Measurements from ENCODE around the gene PTPRU. TPM values are rescaled to one million over a fixed set of nuclear protein-coding genes. Genes with fewer than 3 reads are reported as not detected.

The PTPRU gene
- 8.1 TPM for polyA plus RNA-seq (2012; ENCODE audit: insufficient read length, low read depth)

- TF ChIP-seq SIN3A (IDR thresholded peaks at IDR 0.05; ENCODE audit: borderline replicate concordance, insufficient read depth, low read length): no peak
- TF ChIP-seq FOXP2 (optimal IDR thresholded peaks at IDR 0.05; ENCODE audit: borderline replicate concordance, extremely low read depth, extremely low read length, insufficient read depth): peak; percentile 52
Measured at GRCh38 chr1:29235955-29236711, at the start of gene PTPRU. TSS of gene PTPRU (plus strand) at chr1:29236522. CDS start at chr1:29236645, 123 bp downstream.

GRCh38 chr1:29186707-29187106 lies 49.6 kb upstream of the PTPRU start:
- TF ChIP-seq SIN3A (IDR thresholded peaks at IDR 0.05; ENCODE audit: borderline replicate concordance, insufficient read depth, low read length): no peak
- TF ChIP-seq TAF1 (IDR thresholded peaks at IDR 0.05; ENCODE audit: borderline replicate concordance, insufficient read depth, low read length): no peak
- no peak for TF ChIP-seq REST (IDR thresholded peaks at IDR 0.05; ENCODE audit: insufficient read depth in 1 of 2, low read depth in 2 of 2, low read length in 2 of 2)
- no peak for TF ChIP-seq POLR2AphosphoS5 (IDR thresholded peaks at IDR 0.05; ENCODE audit: low read depth, low read length)

GRCh38 chr1:29190718-29191117 lies 45.6 kb upstream of the PTPRU start:
- no peak for TF ChIP-seq SIN3A (IDR thresholded peaks at IDR 0.05; ENCODE audit: borderline replicate concordance, insufficient read depth, low read length)
- no peak for TF ChIP-seq FOXP2 (optimal IDR thresholded peaks at IDR 0.05; ENCODE audit: borderline replicate concordance, extremely low read depth, extremely low read length, insufficient read depth)
- TF ChIP-seq REST (IDR thresholded peaks at IDR 0.05; ENCODE audit: insufficient read depth in 1 of 2, low read depth in 2 of 2, low read length in 2 of 2): no peak
- no peak for TF ChIP-seq POLR2AphosphoS5 (IDR thresholded peaks at IDR 0.05; ENCODE audit: low read depth, low read length)
- no peak for TF ChIP-seq TAF1 (IDR thresholded peaks at IDR 0.05; ENCODE audit: borderline replicate concordance, insufficient read depth, low read length)

- TF ChIP-seq FOXP2 (optimal IDR thresholded peaks at IDR 0.05; ENCODE audit: borderline replicate concordance, extremely low read depth, extremely low read length, insufficient read depth): no peak
- no peak for TF ChIP-seq TAF1 (IDR thresholded peaks at IDR 0.05; ENCODE audit: borderline replicate concordance, insufficient read depth, low read length)
- TF ChIP-seq POLR2AphosphoS5 (IDR thresholded peaks at IDR 0.05; ENCODE audit: low read depth, low read length): no peak
- no peak for TF ChIP-seq REST (IDR thresholded peaks at IDR 0.05; ENCODE audit: insufficient read depth in 1 of 2, low read depth in 2 of 2, low read length in 2 of 2)
- no peak for TF ChIP-seq SIN3A (IDR thresholded peaks at IDR 0.05; ENCODE audit: borderline replicate concordance, insufficient read depth, low read length)
Measured at GRCh38 chr1:29193879-29194455, 42.4 kb upstream of the PTPRU start.

- TF ChIP-seq REST (IDR thresholded peaks at IDR 0.05; ENCODE audit: insufficient read depth in 1 of 2, low read depth in 2 of 2, low read length in 2 of 2) (no peak), TAF1 (IDR thresholded peaks at IDR 0.05; ENCODE audit: borderline replicate concordance, insufficient read depth, low read length) (no peak), POLR2AphosphoS5 (IDR thresholded peaks at IDR 0.05; ENCODE audit: low read depth, low read length) (no peak)
Measured at GRCh38 chr1:29195881-29196291, 40.4 kb upstream of the PTPRU start.
